ENCODE results near the gene MRC2.
"Not testable (repeated sequence)": the region's sequence is repeated elsewhere in the genome, so short reads cannot be mapped to it uniquely, and the experiment has no call there.

The MRC2 gene

GRCh38 chr17:62689441-62690167 lies 62.1 kb downstream of the MRC2 start:
- Histone ChIP-seq H3K9ac (ENCODE audit: low read length) (no peak overlapping the region), H3F3A (ENCODE audit: insufficient read depth) (no peaks in the 10 kb centered on the region), H3K4me3 (ENCODE audit: insufficient read depth, low read length, poor library complexity, severe bottlenecking) (no peak overlapping the region), H4K20me1 (ENCODE audit: low read depth, low read length) (no peaks in the 10 kb centered on the region), H3K27ac (ENCODE audit: low read depth, low read length) (no peak overlapping the region), H3K27me3 (ENCODE audit: low read length) (no peaks in the 10 kb centered on the region), H3K79me2 (ENCODE audit: insufficient read depth, low read length) (no peaks in the 10 kb centered on the region), H2AFZ (ENCODE audit: low read depth, low read length, severe bottlenecking) (no peak overlapping the region), H3K36me3 (ENCODE audit: low read length) (no peaks in the 10 kb centered on the region), H3K4me2 (ENCODE audit: low read depth, low read length, poor library complexity, severe bottlenecking) (no peak overlapping the region), H3K9me3 (ENCODE audit: insufficient read depth, low read length) (no peaks in the 10 kb centered on the region), H3K9me2 (replicated peaks; ENCODE audit: insufficient read depth, low read length) (no peaks in the 10 kb centered on the region)
- TF ChIP-seq CTCF (IDR thresholded peaks at IDR 0.05; ENCODE audit: insufficient read depth, low read length, poor library complexity, severe bottlenecking) (no peak), EZH2phosphoT487 (conservative IDR thresholded peaks at IDR 0.05; ENCODE audit: low read length) (no peak)

- H3K9ac ChIP-seq (ENCODE audit: low read length) = no peak overlapping the region
- H3K36me3 ChIP-seq (ENCODE audit: low read length) = no peaks in the 10 kb centered on the region
- no peaks in the 10 kb centered on the region for H4K20me1 ChIP-seq (ENCODE audit: low read depth, low read length)
- no peak overlapping the region for H3K27ac ChIP-seq (ENCODE audit: low read depth, low read length)
- H3K27me3 ChIP-seq (ENCODE audit: low read length) = no peaks in the 10 kb centered on the region
- no peak overlapping the region for H3K4me3 ChIP-seq (ENCODE audit: insufficient read depth, low read length, poor library complexity, severe bottlenecking)
- H3F3A ChIP-seq (ENCODE audit: insufficient read depth) = no peaks in the 10 kb centered on the region
- H3K4me2 ChIP-seq (ENCODE audit: low read depth, low read length, poor library complexity, severe bottlenecking) = no peak overlapping the region
- TF ChIP-seq CTCF (IDR thresholded peaks at IDR 0.05; ENCODE audit: insufficient read depth, low read length, poor library complexity, severe bottlenecking) (no peak), EZH2phosphoT487 (conservative IDR thresholded peaks at IDR 0.05; ENCODE audit: low read length) (no peak)
- H2AFZ ChIP-seq (ENCODE audit: low read depth, low read length, severe bottlenecking) = no peak overlapping the region
- no peaks in the 10 kb centered on the region for H3K79me2 ChIP-seq (ENCODE audit: insufficient read depth, low read length)
- H3K9me3 ChIP-seq (ENCODE audit: insufficient read depth, low read length) = no peaks in the 10 kb centered on the region
- no peaks in the 10 kb centered on the region for H3K9me2 ChIP-seq (replicated peaks; ENCODE audit: insufficient read depth, low read length)
Measured at GRCh38 chr17:62690168-62690897, 62.9 kb downstream of the MRC2 start.

GRCh38 chr17:62691589-62691915 lies 64.1 kb downstream of the MRC2 start:
- H3K27ac ChIP-seq (ENCODE audit: low read depth, low read length); H3K79me2 ChIP-seq (ENCODE audit: insufficient read depth, low read length); H3K27me3 ChIP-seq (ENCODE audit: low read length); H3K4me3 ChIP-seq (ENCODE audit: insufficient read depth, low read length, poor library complexity, severe bottlenecking); H3K9me3 ChIP-seq (ENCODE audit: insufficient read depth, low read length); H3K9me2 ChIP-seq (replicated peaks; ENCODE audit: insufficient read depth, low read length); H4K20me1 ChIP-seq (ENCODE audit: low read depth, low read length); H2AFZ ChIP-seq (ENCODE audit: low read depth, low read length, severe bottlenecking); H3K36me3 ChIP-seq (ENCODE audit: low read length); H3K4me2 ChIP-seq (ENCODE audit: low read depth, low read length, poor library complexity, severe bottlenecking); H3F3A ChIP-seq (ENCODE audit: insufficient read depth); H3K9ac ChIP-seq (ENCODE audit: low read length): not testable (repeated sequence)

- no peak overlapping the region for H2AFZ ChIP-seq (ENCODE audit: low read depth, low read length, severe bottlenecking)
- no peak for TF ChIP-seq EZH2phosphoT487 (conservative IDR thresholded peaks at IDR 0.05; ENCODE audit: low read length)
- TF ChIP-seq CTCF (IDR thresholded peaks at IDR 0.05; ENCODE audit: insufficient read depth, low read length, poor library complexity, severe bottlenecking) = no peak
- H3K9ac ChIP-seq (ENCODE audit: low read length) = no peak overlapping the region
- no peaks in the 10 kb centered on the region for H4K20me1 ChIP-seq (ENCODE audit: low read depth, low read length)
- no peak overlapping the region for H3K27ac ChIP-seq (ENCODE audit: low read depth, low read length)
- H3K4me2 ChIP-seq (ENCODE audit: low read depth, low read length, poor library complexity, severe bottlenecking) = no peak overlapping the region
- no peaks in the 10 kb centered on the region for H3K9me3 ChIP-seq (ENCODE audit: insufficient read depth, low read length)
- no peaks in the 10 kb centered on the region for H3K36me3 ChIP-seq (ENCODE audit: low read length)
- H3F3A ChIP-seq (ENCODE audit: insufficient read depth) = no peaks in the 10 kb centered on the region
- no peak overlapping the region for H3K4me3 ChIP-seq (ENCODE audit: insufficient read depth, low read length, poor library complexity, severe bottlenecking)
- no peaks in the 10 kb centered on the region for H3K79me2 ChIP-seq (ENCODE audit: insufficient read depth, low read length)
- H3K9me2 ChIP-seq (replicated peaks; ENCODE audit: insufficient read depth, low read length) = no peaks in the 10 kb centered on the region
- H3K27me3 ChIP-seq (ENCODE audit: low read length) = no peaks in the 10 kb centered on the region
Measured at GRCh38 chr17:62692159-62692651, 64.7 kb downstream of the MRC2 start.
